Occipital lobe (tissue), 2 donors: ENCODE data around the gene MSH2. TPM values are rescaled to one million over a fixed set of nuclear protein-coding genes. Genes with fewer than 3 reads are reported as not detected.
"Not testable (repeated sequence)": the region's sequence is repeated elsewhere in the genome, so short reads cannot be mapped to it uniquely, and the experiment has no call there.

Experiments
- DNase-seq: peaks from one replicate; lab custom pipeline; 2025; lab: John Stamatoyannopoulos, UW
- total RNA-seq: library from RNA; depleted of rRNA; stranded (reverse); fragments of >200 nt; gene quantifications from one replicate; pipeline ENCODE4 v1.2.3, GENCODE V29; 2014

MSH2 gene
- 75.6 TPM for total RNA-seq

GRCh38 chr2:47402805-47403608 is at the start of gene MSH2:
TSS of gene MSH2 (plus strand) at chr2:47403156. CDS start at chr2:47403192, 36 bp downstream.
- peak; percentile 89 for DNase-seq

GRCh38 chr2:47354013-47354847 is 48.7 kb upstream of the MSH2 start:
- DNase-seq = no peak

- DNase-seq = no peak
These were observed 48.1 kb upstream of the MSH2 start for GRCh38 chr2:47354848-47355204.

- no peak for DNase-seq
These were observed 45.5 kb upstream of the MSH2 start for GRCh38 chr2:47357483-47357882.

- no peak for DNase-seq
These were observed 43.5 kb upstream of the MSH2 start for GRCh38 chr2:47359375-47359868.

- DNase-seq = no peak
These were observed 42.7 kb upstream of the MSH2 start for GRCh38 chr2:47360283-47360682.

GRCh38 chr2:47360927-47361326 is 42.0 kb upstream of the MSH2 start:
- DNase-seq = no peak

GRCh38 chr2:47361505-47362229 is 41.3 kb upstream of the MSH2 start:
- not testable (repeated sequence) for DNase-seq

GRCh38 chr2:47373747-47374146 is 29.2 kb upstream of the MSH2 start:
- DNase-seq = no peak

- no peak for DNase-seq
These were observed 27.6 kb upstream of the MSH2 start for GRCh38 chr2:47375307-47375706.

- DNase-seq = no peak
These were observed 23.6 kb upstream of the MSH2 start for GRCh38 chr2:47379384-47379783.

- DNase-seq = no peak
These were observed 21.5 kb upstream of the MSH2 start for GRCh38 chr2:47381408-47381807.

GRCh38 chr2:47386551-47386950 is 16.4 kb upstream of the MSH2 start:
- no peak for DNase-seq

GRCh38 chr2:47388888-47389287 is 14.1 kb upstream of the MSH2 start:
- no peak for DNase-seq

GRCh38 chr2:47389692-47390091 is 13.3 kb upstream of the MSH2 start:
- no peak for DNase-seq

- no peak for DNase-seq
These were observed 984 bp upstream of the MSH2 start for GRCh38 chr2:47401789-47402554.

GRCh38 chr2:47402555-47402804 is 476 bp upstream of the MSH2 start:
- DNase-seq = no peak

GRCh38 chr2:47403609-47404193 is 745 bp downstream of the MSH2 start:
- DNase-seq = no peak

- no peak for DNase-seq
These were observed 1.4 kb downstream of the MSH2 start for GRCh38 chr2:47404356-47404755.

- no peak for DNase-seq
These were observed 2.8 kb downstream of the MSH2 start for GRCh38 chr2:47405757-47406156.
